HG03025 (cell line): ENCODE measurements around the gene PCID2.
"Not testable (repeated sequence)": the region's sequence is repeated elsewhere in the genome, so short reads cannot be mapped to it uniquely, and the experiment has no call there.

ENCODE experiments used
- ATAC-seq: cut with Tn5 transposase; IDR thresholded peaks from one replicate; pipeline ENCODE4 v1.9.1; 2021; ENCODE audit warnings: mild to moderate bottlenecking, moderate library complexity; ENCODE audit not compliant: unreplicated experiment, low FRiP score

Gene PCID2

GRCh38 chr13:113167575-113167974 lies 40.9 kb downstream of the PCID2 start:
- ATAC-seq = no peak

- no peak for ATAC-seq
These were observed 41.3 kb downstream of the PCID2 start for GRCh38 chr13:113167155-113167554.

GRCh38 chr13:113166681-113167080 lies 41.8 kb downstream of the PCID2 start:
- no peak for ATAC-seq

GRCh38 chr13:113166266-113166665 lies 42.2 kb downstream of the PCID2 start:
- no peak for ATAC-seq

GRCh38 chr13:113164492-113164891 lies 44.0 kb downstream of the PCID2 start:
- no peak for ATAC-seq

- ATAC-seq = no peak
These were observed 45.4 kb downstream of the PCID2 start for GRCh38 chr13:113162783-113163685.

- ATAC-seq = not testable (repeated sequence)
These were observed 46.5 kb downstream of the PCID2 start for GRCh38 chr13:113161975-113162374.

GRCh38 chr13:113161433-113161832 lies 47.0 kb downstream of the PCID2 start:
- ATAC-seq = no peak

- ATAC-seq = no peak
These were observed 47.5 kb downstream of the PCID2 start for GRCh38 chr13:113160983-113161382.

GRCh38 chr13:113159701-113160100 lies 48.8 kb downstream of the PCID2 start:
- ATAC-seq = no peak

- ATAC-seq = no peak
These were observed 49.5 kb downstream of the PCID2 start for GRCh38 chr13:113158946-113159345.

- ATAC-seq = no peak
These were observed 50.3 kb downstream of the PCID2 start, which contains the start of gene PROZ for GRCh38 chr13:113157929-113158747. TSS of gene PROZ (plus strand) at chr13:113158648. CDS start at chr13:113158661, 13 bp downstream.

GRCh38 chr13:113157206-113157928 lies 51.1 kb downstream of the PCID2 start:
- ATAC-seq = no peak

GRCh38 chr13:113155982-113156655 lies 52.4 kb downstream of the PCID2 start:
- no peak for ATAC-seq

GRCh38 chr13:113155201-113155600 lies 53.3 kb downstream of the PCID2 start:
- no peak for ATAC-seq

GRCh38 chr13:113153810-113154748 lies 54.4 kb downstream of the PCID2 start:
- ATAC-seq = no peak

- no peak for ATAC-seq
These were observed 55.3 kb downstream of the PCID2 start for GRCh38 chr13:113152984-113153809.

- no peak for ATAC-seq
These were observed 55.8 kb downstream of the PCID2 start for GRCh38 chr13:113152691-113152983.
